ENCODE data around the gene SLC6A9. TPM values are rescaled to one million over a fixed set of nuclear protein-coding genes. Genes with fewer than 3 reads are reported as not detected.

The SLC6A9 gene
- polyA plus RNA-seq, 2 of the 4 experiments (the other 2 are of a cell fraction): 9.0 to 17.7 TPM

GRCh38 chr1:43962324-43962723 lies 68.9 kb downstream of the SLC6A9 start:
- 62% methylated on average over 2 of the region's 2 CpGs for WGBS (ENCODE audit: missing lambda C conversion rate)
- Histone ChIP-seq H3K4me3 (no peak overlapping the region), H3K9me3 (no peaks in the 10 kb centered on the region), H3K4me1 (no peaks in the 10 kb centered on the region), H3K27ac (no peak overlapping the region), H3K4me2 (no peak overlapping the region)
- ChIA-PET POLR2A (no interaction called here), CTCF (interaction anchor here (2.0 kb wide), 1 partner anchor 13 kb away, joined by 5 read pairs; no protein-coding TSS in a partner anchor)
- no peak for ATAC-seq
- DNase-seq (ENCODE audit: low read depth in 1 of 2, low spot score in 1 of 2): no peak
- no peak for FAIRE-seq
- no peak for TF ChIP-seq CHD4 (IDR thresholded peaks at IDR 0.05; ENCODE audit: borderline replicate concordance)
- TF ChIP-seq GATA3 (IDR thresholded peaks at IDR 0.05; ENCODE audit: borderline replicate concordance): no peak
- no peak for TF ChIP-seq NR3C1 (IDR thresholded peaks at IDR 0.05)
- TF ChIP-seq, protein P1, sequence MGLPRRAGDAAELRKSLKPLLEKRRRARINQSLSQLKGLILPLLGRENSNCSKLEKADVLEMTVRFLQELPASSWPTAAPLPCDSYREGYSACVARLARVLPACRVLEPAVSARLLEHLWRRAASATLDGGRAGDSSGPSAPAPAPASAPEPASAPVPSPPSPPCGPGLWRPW (IDR thresholded peaks at IDR 0.05): no peak
- no peak for TF ChIP-seq EHF (CRISPR knock-in tag; IDR thresholded peaks at IDR 0.05)
- TF ChIP-seq, protein P2, sequence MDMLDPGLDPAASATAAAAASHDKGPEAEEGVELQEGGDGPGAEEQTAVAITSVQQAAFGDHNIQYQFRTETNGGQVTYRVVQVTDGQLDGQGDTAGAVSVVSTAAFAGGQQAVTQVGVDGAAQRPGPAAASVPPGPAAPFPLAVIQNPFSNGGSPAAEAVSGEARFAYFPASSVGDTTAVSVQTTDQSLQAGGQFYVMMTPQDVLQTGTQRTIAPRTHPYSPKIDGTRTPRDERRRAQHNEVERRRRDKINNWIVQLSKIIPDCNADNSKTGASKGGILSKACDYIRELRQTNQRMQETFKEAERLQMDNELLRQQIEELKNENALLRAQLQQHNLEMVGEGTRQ (IDR thresholded peaks at IDR 0.05): no peak
- TF ChIP-seq FOSB (CRISPR knock-in tag; IDR thresholded peaks at IDR 0.05): no peak
- no peak for TF ChIP-seq BCL3 (IDR thresholded peaks at IDR 0.05)
- TF ChIP-seq KDM5A (IDR thresholded peaks at IDR 0.05): no peak

GRCh38 chr1:43961692-43962091 lies 69.6 kb downstream of the SLC6A9 start:
- WGBS (ENCODE audit: missing lambda C conversion rate): 77% methylated on average over 3 of the region's 3 CpGs
- POLR2A ChIA-PET: no interaction called here
- H3K9me3 ChIP-seq: no peaks in the 10 kb centered on the region
- DNase-seq (ENCODE audit: low read depth in 1 of 2, low spot score in 1 of 2): no peak
- no peak overlapping the region for H3K4me2 ChIP-seq
- no peak for ATAC-seq
- FAIRE-seq: no peak
- H3K27ac ChIP-seq: no peak overlapping the region
- TF ChIP-seq TFCP2L1 (CRISPR knock-in tag; IDR thresholded peaks at IDR 0.05): no peak
- TF ChIP-seq EP300 (IDR thresholded peaks at IDR 0.05): no peak
- no peak for TF ChIP-seq MYC (IDR thresholded peaks at IDR 0.05; ENCODE audit: borderline replicate concordance, low read length)
- no peak for TF ChIP-seq ZNF302 (CRISPR knock-in tag; IDR thresholded peaks at IDR 0.05)
- no peak for TF ChIP-seq NR3C1 (IDR thresholded peaks at IDR 0.05)
- TF ChIP-seq CHD2 (IDR thresholded peaks at IDR 0.05; ENCODE audit: low read length, partially characterized antibody): no peak
- TF ChIP-seq KDM1A (IDR thresholded peaks at IDR 0.05; ENCODE audit: low read depth): no peak
- CTCF ChIA-PET: interaction anchor here (1.0 to 2.0 kb wide), 3 partner anchors 12 to 27 kb away, joined by 3 to 5 read pairs (median 3); no protein-coding TSS in a partner anchor
- no peaks in the 10 kb centered on the region for H3K4me1 ChIP-seq
- no peak overlapping the region for H3K4me3 ChIP-seq

GRCh38 chr1:43960798-43961197 lies 70.5 kb downstream of the SLC6A9 start:
- Histone ChIP-seq H3K4me3 (no peak overlapping the region), H3K4me1 (no peaks in the 10 kb centered on the region), H3K27ac (no peak overlapping the region), H3K9me3 (no peaks in the 10 kb centered on the region), H3K4me2 (no peak overlapping the region)
- DNase-seq (ENCODE audit: low read depth in 1 of 2, low spot score in 1 of 2) (no peak), FAIRE-seq (no peak), ATAC-seq (no peak)
- TF ChIP-seq CBX2 (IDR thresholded peaks at IDR 0.05; ENCODE audit: borderline replicate concordance, low read depth): no peak
- TF ChIP-seq HOXB13 (CRISPR knock-in tag; IDR thresholded peaks at IDR 0.05; ENCODE audit: low read depth): no peak
- POLR2A ChIA-PET: no interaction called here
- 89% methylated on average over 8 of the region's 8 CpGs for WGBS (ENCODE audit: missing lambda C conversion rate)
- CTCF ChIA-PET: interaction anchor here (1.0 to 1.3 kb wide), 4 partner anchors 9 to 151 kb away, joined by 3 read pairs; partner anchors contain the start of gene DPH2

DNA sequence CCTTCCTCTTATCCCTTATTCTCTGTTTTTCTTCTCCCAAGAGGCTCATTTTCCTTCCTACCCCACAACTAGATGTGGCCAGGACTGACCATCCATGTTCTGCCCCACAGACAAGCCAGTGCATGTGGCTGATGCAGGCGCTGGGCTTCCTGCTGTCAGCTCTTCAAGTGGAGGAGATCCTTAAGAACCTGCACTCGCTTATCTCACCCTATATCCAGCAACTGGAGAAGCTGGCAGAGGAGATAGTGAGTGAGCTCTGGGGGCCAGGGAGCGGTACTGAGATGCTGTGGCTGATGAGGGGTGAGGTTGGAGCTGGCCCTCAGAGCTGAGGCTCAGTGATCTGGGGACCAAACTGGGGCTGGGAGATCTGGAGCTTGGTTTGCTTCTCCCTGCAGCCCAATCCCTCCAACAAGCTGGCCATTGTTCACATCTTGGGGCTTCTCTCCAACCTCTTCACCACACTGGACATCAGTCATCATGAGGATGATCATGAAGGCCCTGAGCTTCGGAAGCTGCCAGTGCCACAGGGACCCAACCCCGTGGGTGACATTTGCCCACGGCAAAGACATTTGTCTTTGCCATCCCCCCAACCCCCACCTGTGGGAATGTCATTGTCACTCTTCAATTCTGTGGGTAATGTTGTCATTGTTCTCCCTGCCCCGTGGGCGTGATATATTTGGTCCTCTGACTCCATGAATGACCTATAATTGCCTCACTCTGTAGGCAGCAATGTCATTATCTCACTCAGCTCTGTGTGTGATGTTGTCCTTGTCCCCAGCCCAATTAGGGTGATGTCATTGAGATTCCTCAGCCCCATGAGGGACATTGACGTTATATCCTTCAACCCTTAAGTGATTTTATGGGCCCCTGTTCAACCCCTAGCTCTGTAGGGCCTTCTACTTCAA lies 72.7 kb downstream of the SLC6A9 start:
- FAIRE-seq (no peak), ATAC-seq (no peak)
- POLR2A ChIA-PET: no interaction called here

More for the DNA sequence above, 72.7 kb downstream of the SLC6A9 start:
- no peaks in the 10 kb centered on the region for H3K9me3 ChIP-seq
- no peak overlapping the region for H3K27ac ChIP-seq
- no peak overlapping the region for H3K4me3 ChIP-seq
- DNase-seq (ENCODE audit: low read depth in 1 of 2, low spot score in 1 of 2): no peak
- TF ChIP-seq NPAS2 (CRISPR knock-in tag; IDR thresholded peaks at IDR 0.05; ENCODE audit: borderline replicate concordance) (no peak), NR3C1 (IDR thresholded peaks at IDR 0.05) (no peak), TP53 (CRISPR knock-in tag; IDR thresholded peaks at IDR 0.05) (no peak)
- WGBS (ENCODE audit: missing lambda C conversion rate): 88% methylated on average over 9 of the region's 9 CpGs
- CTCF ChIA-PET: interaction anchor here (1.2 to 1.8 kb wide), 4 partner anchors 9 to 195 kb away, joined by 5 to 7 read pairs (median 6); no protein-coding TSS in a partner anchor
- H3K4me2 ChIP-seq: no peak overlapping the region
- no peaks in the 10 kb centered on the region for H3K4me1 ChIP-seq
